ENCODE data around the gene BORCS5. TPM values are rescaled to one million over a fixed set of nuclear protein-coding genes. Genes with fewer than 3 reads are reported as not detected.

BORCS5 gene
- total and polyA plus RNA-seq, 2 of the 4 experiments (the other 2 are of a cell fraction) = 14.4 to 18.3 TPM

DNA sequence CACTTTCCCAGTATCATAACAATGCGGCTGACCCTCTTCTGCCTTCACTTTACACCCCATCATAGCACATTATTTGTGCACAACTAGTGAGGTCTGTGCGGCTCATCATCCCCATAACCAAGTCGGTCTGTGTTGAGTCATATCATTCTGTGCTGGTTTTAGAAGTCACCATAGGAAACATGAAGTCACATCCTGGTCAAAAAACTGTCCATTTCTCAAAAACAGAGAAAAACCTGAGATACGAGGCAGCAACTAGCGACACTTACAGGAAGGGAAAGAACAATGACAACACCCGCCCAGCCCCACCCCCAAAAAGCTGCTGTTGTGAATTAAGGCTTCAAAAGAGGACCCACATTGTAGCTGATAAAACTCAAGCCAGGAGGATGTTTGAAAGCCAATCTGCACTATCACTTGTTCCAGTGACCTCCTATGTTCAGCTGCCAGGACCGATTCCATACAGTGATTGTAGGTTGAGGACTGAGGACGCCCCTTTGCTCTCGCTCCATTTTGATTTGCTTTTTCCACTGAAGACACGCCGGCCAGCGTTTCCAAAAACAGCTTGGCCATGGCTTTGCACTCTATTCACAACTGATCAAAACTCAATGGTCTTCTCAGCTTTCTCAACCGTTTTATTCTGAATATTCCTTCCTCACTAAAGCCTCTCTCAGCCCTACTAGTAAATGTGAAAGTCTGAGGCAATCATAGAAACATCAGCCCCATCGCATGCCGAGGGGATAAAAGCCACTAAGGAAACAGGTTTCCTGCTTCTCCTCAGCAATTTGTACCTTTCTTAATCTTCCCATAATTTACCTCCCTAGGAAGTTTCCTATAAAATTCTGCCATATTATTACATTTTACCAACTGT, 118.3 kb downstream of the BORCS5 start (continued):
- no peak for TF ChIP-seq RFX5 (IDR thresholded peaks at IDR 0.05; ENCODE audit: low read depth, low read length)
- no peak for TF ChIP-seq POLR2A (IDR thresholded peaks at IDR 0.05; ENCODE audit: low read depth, low read length)

GRCh38 chr12:12476857-12477531, 120.1 kb downstream of the BORCS5 start:
- peaks cover 19% of the 10 kb centered on the region for H3K36me3 ChIP-seq (ENCODE audit: control insufficient read depth, insufficient read depth, low read length)
- no peak for ATAC-seq (ENCODE audit: low read depth)
- H3K27ac ChIP-seq (ENCODE audit: insufficient read depth, low read length) = no peak overlapping the region
- H3K4me3 ChIP-seq (ENCODE audit: insufficient read depth, low read depth, low read length) = no peak overlapping the region
- TF ChIP-seq MAZ (IDR thresholded peaks at IDR 0.05; ENCODE audit: borderline replicate concordance, low read depth, low read length) = no peak
- no peak for TF ChIP-seq MXI1 (IDR thresholded peaks at IDR 0.05; ENCODE audit: borderline replicate concordance, low read depth, low read length)
- no peak for TF ChIP-seq ELK1 (IDR thresholded peaks at IDR 0.05; ENCODE audit: borderline replicate concordance, low read depth, low read length)
- TF ChIP-seq MAFK (IDR thresholded peaks at IDR 0.05; ENCODE audit: low read depth, low read length) = no peak
- TF ChIP-seq POLR2A (IDR thresholded peaks at IDR 0.05; ENCODE audit: low read depth, low read length) = no peak
- no peak for TF ChIP-seq CHD1 (IDR thresholded peaks at IDR 0.05; ENCODE audit: low read depth, low read length)
- TF ChIP-seq, protein P1, sequence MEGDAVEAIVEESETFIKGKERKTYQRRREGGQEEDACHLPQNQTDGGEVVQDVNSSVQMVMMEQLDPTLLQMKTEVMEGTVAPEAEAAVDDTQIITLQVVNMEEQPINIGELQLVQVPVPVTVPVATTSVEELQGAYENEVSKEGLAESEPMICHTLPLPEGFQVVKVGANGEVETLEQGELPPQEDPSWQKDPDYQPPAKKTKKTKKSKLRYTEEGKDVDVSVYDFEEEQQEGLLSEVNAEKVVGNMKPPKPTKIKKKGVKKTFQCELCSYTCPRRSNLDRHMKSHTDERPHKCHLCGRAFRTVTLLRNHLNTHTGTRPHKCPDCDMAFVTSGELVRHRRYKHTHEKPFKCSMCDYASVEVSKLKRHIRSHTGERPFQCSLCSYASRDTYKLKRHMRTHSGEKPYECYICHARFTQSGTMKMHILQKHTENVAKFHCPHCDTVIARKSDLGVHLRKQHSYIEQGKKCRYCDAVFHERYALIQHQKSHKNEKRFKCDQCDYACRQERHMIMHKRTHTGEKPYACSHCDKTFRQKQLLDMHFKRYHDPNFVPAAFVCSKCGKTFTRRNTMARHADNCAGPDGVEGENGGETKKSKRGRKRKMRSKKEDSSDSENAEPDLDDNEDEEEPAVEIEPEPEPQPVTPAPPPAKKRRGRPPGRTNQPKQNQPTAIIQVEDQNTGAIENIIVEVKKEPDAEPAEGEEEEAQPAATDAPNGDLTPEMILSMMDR (conservative IDR thresholded peaks at IDR 0.05; ENCODE audit: low read depth, low read length) = no peak
- TF ChIP-seq NFE2L2 (IDR thresholded peaks at IDR 0.05; ENCODE audit: low read depth, low read length) = no peak
- no peak for TF ChIP-seq RCOR1 (IDR thresholded peaks at IDR 0.05; ENCODE audit: insufficient replicate concordance, low read length)
- no peak for TF ChIP-seq FOS (IDR thresholded peaks at IDR 0.05; ENCODE audit: low read depth, low read length)
- no peak for TF ChIP-seq RAD21 (IDR thresholded peaks at IDR 0.05; ENCODE audit: low read length)
- intact Hi-C loops (cut with micrococcal nuclease) = no loop called here
- no TSS peak for BruUV-seq (replicated peaks)
- H4K8ac ChIP-seq (ENCODE audit: low read depth in 2 of 2, low read length in 2 of 2) = no peak overlapping the region
- H4K20me1 ChIP-seq (ENCODE audit: insufficient read depth, low read length) = peaks cover 4% of the 10 kb centered on the region; the same call in 1 of the 2 replicates
- no peak overlapping the region for H2BK20ac ChIP-seq (ENCODE audit: low read depth, low read length)
- POLR2A ChIA-PET (ENCODE audit: unreplicated experiment) = interaction anchor here (0.8 kb wide), 1 partner anchor 29 kb away, joined by 3 read pairs; no protein-coding TSS in a partner anchor
- no peak for DNase-seq
- no peaks in the 10 kb centered on the region for H3K4me1 ChIP-seq (ENCODE audit: control insufficient read depth, insufficient read depth, low read length)
- no peaks in the 10 kb centered on the region for H3K9me3 ChIP-seq (ENCODE audit: control insufficient read depth, insufficient read depth, low read length)
- H2BK15ac ChIP-seq (ENCODE audit: low read depth, low read length) = no peak overlapping the region
- H3K18ac ChIP-seq (ENCODE audit: low read depth, low read length) = no peak overlapping the region
- no peak overlapping the region for H2BK5ac ChIP-seq (ENCODE audit: low read depth, low read length, poor library complexity, severe bottlenecking)
- peaks cover 4 to 16% of the 10 kb centered on the region in 2 experiments; a peak in 2 of 4 replicates for H3K79me1 ChIP-seq (ENCODE audit: low read depth in 1 of 2, low read length in 2 of 2)
- no peak overlapping the region for H2BK120ac ChIP-seq (ENCODE audit: low read depth, low read length)
- H3K9ac ChIP-seq (ENCODE audit: low read depth, low read length) = no peak overlapping the region
- dilution Hi-C loops (cut with HindIII; ENCODE audit: low sequenced_read_pairs, unreplicated experiment) = no loop called here
- no peaks in the 10 kb centered on the region for H3K27me3 ChIP-seq (ENCODE audit: control insufficient read depth, insufficient read depth, low read length)
- no peak overlapping the region for H3K4ac ChIP-seq (ENCODE audit: low read depth, low read length)
- H3K56ac ChIP-seq (ENCODE audit: extremely low read depth, insufficient read depth, low read length) = no peak overlapping the region
- H3K4me2 ChIP-seq (ENCODE audit: low read depth, low read length) = no peak overlapping the region
- H4K5ac ChIP-seq (ENCODE audit: low read depth, low read length) = no peak overlapping the region
- CTCF ChIA-PET = interaction anchor here (0.7 to 1.1 kb wide), 2 partner anchors 73 to 370 kb away, joined by 3 read pairs; no protein-coding TSS in a partner anchor
- H2AK5ac ChIP-seq (ENCODE audit: low read depth, low read length) = no peak overlapping the region
- H4K91ac ChIP-seq (ENCODE audit: insufficient read depth, low read depth, low read length) = no peak overlapping the region
- no peak overlapping the region for H3K14ac ChIP-seq (replicated peaks; ENCODE audit: low read depth, low read length)
- 96% methylated on average over 15 of the region's 21 CpGs; no CpG with 5 or more reads in 1 of the 2 experiments for WGBS, 2 experiments (ENCODE audit: extremely low coverage in 2 of 2, insufficient read length in 1 of 2)
- H2AFZ ChIP-seq (replicated peaks; ENCODE audit: low read length, poor library complexity) = no peak overlapping the region
- no peak overlapping the region for H2AK9ac ChIP-seq (replicated peaks; ENCODE audit: low read depth, low read length, poor library complexity)
- in situ Hi-C loops (cut with MboI; ENCODE audit: low sequenced_read_pairs) = no loop called here
- H3K23ac ChIP-seq (ENCODE audit: low read depth, low read length) = no peak overlapping the region
- H3K9me1 ChIP-seq (ENCODE audit: insufficient read depth, low read length) = peaks cover 3% of the 10 kb centered on the region; the same call in 1 of the 2 replicates

Data from IMR-90 (cell line).